Kidney capillary endothelial cell (primary cell): ENCODE data around the gene C3orf20.
"Not testable (repeated sequence)": the region's sequence is repeated elsewhere in the genome, so short reads cannot be mapped to it uniquely, and the experiment has no call there.

Experiments
- DNase-seq: peaks from one replicate; pipeline ENCODE4 v3.0.0-alpha.2; 2018; ENCODE audit warnings: low spot score

Gene C3orf20

GRCh38 chr3:14700891-14701290, 25.9 kb downstream of the C3orf20 start:
- no peak for DNase-seq

GRCh38 chr3:14701676-14702075, 26.7 kb downstream of the C3orf20 start:
- DNase-seq = no peak

GRCh38 chr3:14703128-14703750, 28.3 kb downstream of the C3orf20 start:
- no peak for DNase-seq

GRCh38 chr3:14703791-14704190, 28.9 kb downstream of the C3orf20 start:
- DNase-seq = no peak

DNA sequence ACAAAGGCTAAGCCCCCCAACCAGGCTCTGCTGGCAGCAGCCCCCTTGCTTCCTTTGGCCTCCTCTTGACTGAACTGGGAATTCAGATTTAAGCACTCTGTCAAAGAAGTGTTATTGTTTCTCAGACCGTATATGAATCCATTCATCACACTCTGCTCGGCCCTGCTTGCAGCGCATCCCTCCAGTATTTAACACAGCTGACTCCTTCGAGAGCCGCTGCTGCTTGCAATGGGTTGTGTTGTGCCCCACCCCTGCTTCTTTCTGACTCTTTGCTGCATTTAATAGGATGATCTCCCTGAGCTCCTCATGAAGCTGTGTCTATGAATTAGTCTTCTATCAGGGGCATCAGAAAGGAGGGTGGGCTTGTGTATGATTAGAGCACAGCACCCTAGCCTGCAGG, 31.2 kb downstream of the C3orf20 start:
- no peak for DNase-seq

GRCh38 chr3:14716591-14716990, 41.6 kb downstream of the C3orf20 start:
- DNase-seq = no peak

DNA sequence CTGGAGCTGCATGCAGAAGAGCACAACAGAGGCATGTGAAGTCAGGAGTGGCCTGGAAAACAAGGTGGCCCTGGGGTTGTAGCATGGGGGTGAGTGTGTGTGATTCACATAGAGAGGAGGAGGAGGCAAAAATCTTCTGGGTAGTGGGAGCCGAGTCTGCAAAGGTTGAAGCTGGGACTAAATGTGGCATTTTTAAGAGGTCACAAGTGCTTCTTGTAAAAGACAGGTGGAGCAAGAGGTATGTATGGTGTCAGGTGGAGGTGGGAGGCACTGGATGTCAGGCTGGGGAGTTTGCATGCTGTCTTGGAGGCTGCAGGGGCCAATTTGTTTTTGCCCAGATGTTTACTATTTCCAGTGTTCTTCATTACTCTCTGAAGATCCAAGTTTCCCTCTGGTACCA, 42.4 kb downstream of the C3orf20 start:
- DNase-seq = no peak

GRCh38 chr3:14718539-14718938, 43.6 kb downstream of the C3orf20 start:
- DNase-seq = no peak

DNA sequence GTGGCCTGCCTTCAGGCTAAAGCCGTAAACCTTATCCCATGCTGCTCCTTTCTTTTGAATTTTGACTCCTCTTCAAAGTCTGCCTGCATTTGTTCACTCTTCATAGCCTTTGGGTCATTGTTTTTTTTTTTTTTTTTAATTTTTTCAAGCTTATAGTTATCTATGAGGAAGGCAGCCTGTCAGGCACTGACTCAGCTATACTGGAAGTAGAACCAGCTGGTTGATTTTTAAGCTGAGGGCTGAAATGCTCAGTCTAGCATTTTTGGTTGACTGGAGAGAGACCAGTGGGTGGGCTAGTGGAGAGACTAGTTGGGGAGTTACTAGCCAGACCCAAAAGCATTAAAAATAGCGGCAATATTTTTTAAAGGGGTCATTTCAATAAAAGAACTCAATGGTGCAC, 44.1 kb downstream of the C3orf20 start:
- no peak for DNase-seq

DNA sequence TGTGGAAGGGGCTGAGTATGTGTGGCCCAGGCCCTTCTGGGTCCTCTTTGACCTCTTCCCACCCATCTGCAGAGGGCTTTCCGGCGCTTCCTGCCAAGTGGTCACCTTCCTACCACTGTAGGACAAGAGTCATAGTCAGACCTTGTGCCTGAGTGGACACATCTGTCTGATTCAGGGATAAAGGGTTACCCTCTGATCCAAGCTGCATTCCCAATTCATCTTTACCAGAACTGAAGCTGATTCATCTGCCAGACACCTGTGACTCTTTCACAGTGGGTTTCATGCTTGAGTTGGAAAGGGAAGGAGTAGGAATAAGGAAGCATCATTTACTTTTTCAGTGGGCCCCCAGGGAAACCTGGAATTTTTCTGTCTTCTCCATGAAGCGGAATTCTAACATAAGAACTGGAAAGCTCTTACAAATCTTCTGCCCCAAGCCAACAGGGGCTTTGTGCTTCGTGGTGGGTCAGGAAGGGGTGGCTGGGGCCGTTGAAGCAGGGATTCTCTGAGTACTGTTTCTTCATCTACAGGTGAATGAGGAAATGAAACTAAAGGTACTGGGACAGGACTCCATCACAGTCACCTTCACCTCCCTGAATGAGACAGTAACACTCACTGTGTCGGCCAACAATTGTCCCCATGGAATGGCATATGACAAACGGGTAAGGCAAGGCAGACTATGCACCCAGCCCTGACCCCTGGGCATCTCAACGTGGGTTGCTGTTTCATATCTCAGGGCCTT, 46.4 kb downstream of the C3orf20 start:
- DNase-seq = no peak

DNA sequence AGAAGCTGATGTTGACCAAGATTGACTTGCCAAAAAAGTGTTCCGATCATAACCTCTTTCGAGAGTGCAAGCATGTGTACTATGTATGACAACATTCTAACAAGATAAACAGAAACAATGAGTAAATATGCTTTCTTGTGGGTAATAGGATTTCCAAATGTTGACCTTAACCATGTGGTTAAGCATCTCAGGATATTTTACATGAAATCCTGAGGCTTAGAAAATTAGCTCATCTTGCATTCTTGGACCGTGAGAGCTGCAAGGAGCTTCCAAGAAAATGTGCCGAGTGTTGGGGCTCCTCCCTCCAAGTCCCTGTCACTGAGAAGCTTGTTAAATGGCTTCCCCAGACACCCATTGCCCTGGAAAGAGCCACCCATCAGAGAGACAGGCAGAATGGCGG, 50.1 kb downstream of the C3orf20 start:
- no peak for DNase-seq

DNA sequence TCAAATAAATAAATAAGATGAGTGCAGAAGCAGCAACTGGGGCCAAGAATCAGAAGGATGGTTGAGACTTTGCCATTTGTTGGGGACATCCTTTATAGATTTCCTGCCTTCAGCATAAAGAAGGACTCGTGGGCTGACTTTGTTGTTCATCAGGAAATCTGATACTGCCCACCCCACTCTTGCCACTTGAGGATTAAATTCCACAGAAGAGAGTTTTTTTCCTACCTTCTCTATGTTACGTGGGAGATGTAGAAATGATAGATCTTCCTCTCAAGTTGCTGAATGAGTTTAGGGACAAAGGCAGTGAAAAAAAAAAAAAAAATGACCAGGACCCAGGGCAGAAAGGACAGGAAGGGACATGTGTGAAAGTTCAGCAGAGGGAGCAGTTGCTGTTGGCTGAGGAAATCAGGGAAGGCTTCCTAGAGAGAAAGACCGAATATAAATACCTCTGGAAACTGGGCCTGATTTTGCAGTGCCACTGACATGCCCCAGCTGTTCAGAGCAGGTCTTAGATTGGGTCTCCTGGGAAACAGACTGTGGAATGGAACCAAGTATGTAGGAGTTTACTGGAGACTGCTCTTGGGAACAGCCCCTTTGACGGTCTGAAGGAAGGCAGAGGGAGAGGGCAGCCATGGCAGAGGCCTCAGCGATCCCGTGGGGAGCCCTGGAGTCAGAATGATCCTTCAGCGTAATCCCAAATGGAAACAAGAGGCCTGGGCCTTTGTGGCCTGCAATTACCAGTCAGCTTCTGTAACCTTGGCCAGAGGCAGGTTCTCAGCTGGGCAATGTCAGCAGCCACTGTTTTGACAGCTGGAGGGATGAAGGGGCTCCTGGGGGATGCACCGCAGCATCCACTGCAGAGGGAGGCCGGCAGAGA, 50.9 kb downstream of the C3orf20 start:
- no peak for DNase-seq

DNA sequence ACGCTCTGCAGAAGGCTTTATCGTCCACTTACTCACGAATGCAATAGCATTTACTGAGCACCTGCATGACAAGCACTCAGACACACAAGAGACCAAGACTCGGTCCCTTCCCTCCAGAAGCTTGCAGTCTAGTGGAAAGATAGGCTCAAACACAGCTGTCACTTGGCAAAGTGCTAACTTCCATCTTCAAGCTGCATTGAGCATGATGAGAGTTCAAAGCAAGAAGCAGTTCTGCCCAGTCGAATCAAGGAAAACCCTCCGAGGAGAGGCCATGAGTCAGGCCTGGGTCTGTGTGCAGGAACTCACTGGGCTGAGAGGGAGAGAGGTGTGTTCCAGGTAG, 51.5 kb downstream of the C3orf20 start:
- DNase-seq = no peak

GRCh38 chr3:14728113-14728512, 53.2 kb downstream of the C3orf20 start:
- no peak for DNase-seq

GRCh38 chr3:14730703-14731382, 55.9 kb downstream of the C3orf20 start:
- no peak for DNase-seq

GRCh38 chr3:14740983-14741382, 66.0 kb downstream of the C3orf20 start:
- DNase-seq = no peak

DNA sequence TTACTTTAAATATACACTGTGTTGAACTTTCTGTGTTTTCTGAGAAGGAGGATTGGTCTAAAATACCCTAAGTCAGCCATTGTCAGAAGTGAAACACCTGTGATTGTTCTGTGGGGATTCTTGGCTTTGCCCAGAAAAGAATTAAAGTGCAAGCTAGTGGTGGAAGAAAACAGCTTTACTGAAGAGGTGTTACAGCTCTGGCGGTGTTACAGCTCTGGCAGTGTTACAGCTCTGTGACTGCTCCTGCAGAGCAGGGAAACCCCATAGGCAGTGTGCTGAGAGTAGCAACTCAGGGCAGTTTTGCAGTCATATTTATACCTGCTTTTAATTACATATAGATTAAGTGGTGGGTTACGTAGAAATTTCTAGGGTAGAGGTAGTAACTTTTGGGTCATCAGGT, 66.6 kb downstream of the C3orf20 start:
- no peak for DNase-seq

GRCh38 chr3:14744556-14744955, 69.6 kb downstream of the C3orf20 start:
- DNase-seq = no peak

GRCh38 chr3:14750650-14751049, 75.7 kb downstream of the C3orf20 start:
- no peak for DNase-seq

- not testable (repeated sequence) for DNase-seq
Measured at GRCh38 chr3:14752979-14753378, 78.0 kb downstream of the C3orf20 start.

GRCh38 chr3:14757153-14757700, 82.3 kb downstream of the C3orf20 start:
- DNase-seq = no peak

DNA sequence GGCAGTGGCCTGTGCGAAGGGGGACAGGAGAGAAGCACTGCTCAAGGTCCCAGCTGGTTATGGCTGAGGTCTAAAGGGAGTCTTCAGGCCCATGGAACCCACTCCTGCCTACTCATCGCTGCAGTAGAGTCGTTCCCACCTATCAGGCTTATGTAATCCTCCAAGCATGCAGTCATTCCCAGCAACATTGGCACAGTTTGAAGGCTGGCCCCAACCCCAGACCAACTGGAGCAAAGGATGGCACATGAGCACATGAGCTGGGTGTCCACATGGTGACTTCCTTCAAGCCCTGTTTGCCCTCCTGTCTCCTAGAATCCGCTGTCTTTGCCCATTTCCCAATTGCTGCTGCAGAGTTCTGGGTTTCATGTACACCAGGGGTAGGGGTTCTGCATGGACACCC, 83.4 kb downstream of the C3orf20 start:
- no peak for DNase-seq
